GM12892 (cell line): ENCODE measurements around the gene PIANP.

Experiments
- POLR2A ChIP-seq: IDR thresholded peaks from 2 replicates; pipeline ENCODE4 v1.6.1; 2011; ENCODE audit warnings: low read depth, low read length, control low read depth
- POLR2AphosphoS5 ChIP-seq: IDR thresholded peaks from 2 replicates; pipeline ENCODE4 v1.6.1; 2011; ENCODE audit warnings: low read depth, low read length, control low read depth

GRCh38 chr12:6748761-6749160, 48.1 kb upstream of the PIANP start:
- TF ChIP-seq POLR2AphosphoS5 (no peak), POLR2A (no peak)
